Right cardiac atrium (tissue), 5 donors: ENCODE data around the gene ZNF428. TPM values are rescaled to one million over a fixed set of nuclear protein-coding genes. Genes with fewer than 3 reads are reported as not detected.

ENCODE experiments used
- ATAC-seq, 2 donors: fragments of 200-7000 bp; cut with Tn5 transposase; one replicate each; pipeline versions ENCODE4 v1.8.0 to v1.9.1; 2020; ENCODE audit warnings: moderate library complexity in 2 of 2, mild to moderate bottlenecking in 1 of 2
- DNase-seq, 3 donors: peaks; one replicate each; pipeline ENCODE4 v3.0.0-alpha.2; 2020
- H3K27ac ChIP-seq: one replicate; pipeline ENCODE4 v1.5.1; 2013; ENCODE audit warnings: mild to moderate bottlenecking, low read length, control low read depth, moderate library complexity
- H3K27me3 ChIP-seq: one replicate; pipeline ENCODE4 v1.6.1; 2013; ENCODE audit not compliant: control insufficient read depth, insufficient read depth
- H3K4me1 ChIP-seq: one replicate; pipeline ENCODE4 v1.6.1; 2013; ENCODE audit warnings: low read length; ENCODE audit not compliant: control insufficient read depth, insufficient read depth
- H3K4me3 ChIP-seq: one replicate; pipeline ENCODE4 v1.5.1; 2013; ENCODE audit warnings: low read length, control low read depth
- H3K9me3 ChIP-seq: one replicate; pipeline ENCODE4 v1.6.1; 2013; ENCODE audit warnings: low read length; ENCODE audit not compliant: control insufficient read depth
- WGBS: extraction: QIAGEN DNeasy Blood & Tissue Kit; methylation state at CpG from one replicate; pipeline ENCODE4 v1.1.7; 2013; 5-methylcytosine and 5-hydroxymethylcytosine counted together
- intact Hi-C, 4 donors: fragments of 100-400 bp; cut with DNase I; formaldehyde crosslinking; loops; one replicate each; pipeline versions ENCODE4 v1.11.0 to v1.14.0; 2022 to 2023
- polyA plus RNA-seq: library from polyadenylated mRNA; stranded (reverse); fragments of 200-250 nt; gene quantifications from one replicate; pipeline ENCODE4 v1.2.3, GENCODE V29; 2013
- total RNA-seq, 4 donors: library from RNA; stranded (reverse); fragmentation: NEBNext Ultra II Directional; extraction: Animal tissue kit (Norgen Biotek cat#: 25700); gene quantifications; one replicate each; pipeline ENCODE4 v1.2.1, GENCODE V29; 2021
- donor health status: healthy with polysubstance abuse.
- donor health status: DM: no; HTN: yes; CAD: no.
- donor health status: DM: no; HTN: no; CAD: no.
- donor health status: DM: no; HTN: yes; CAD: no; lungs with severe emphysema.
- donor health status: DM: yes; HTN: yes; CAD: no.

Gene ZNF428
- total and polyA plus RNA-seq, 5 donors = 41.4 to 65.0 (median 45.9) TPM

DNA sequence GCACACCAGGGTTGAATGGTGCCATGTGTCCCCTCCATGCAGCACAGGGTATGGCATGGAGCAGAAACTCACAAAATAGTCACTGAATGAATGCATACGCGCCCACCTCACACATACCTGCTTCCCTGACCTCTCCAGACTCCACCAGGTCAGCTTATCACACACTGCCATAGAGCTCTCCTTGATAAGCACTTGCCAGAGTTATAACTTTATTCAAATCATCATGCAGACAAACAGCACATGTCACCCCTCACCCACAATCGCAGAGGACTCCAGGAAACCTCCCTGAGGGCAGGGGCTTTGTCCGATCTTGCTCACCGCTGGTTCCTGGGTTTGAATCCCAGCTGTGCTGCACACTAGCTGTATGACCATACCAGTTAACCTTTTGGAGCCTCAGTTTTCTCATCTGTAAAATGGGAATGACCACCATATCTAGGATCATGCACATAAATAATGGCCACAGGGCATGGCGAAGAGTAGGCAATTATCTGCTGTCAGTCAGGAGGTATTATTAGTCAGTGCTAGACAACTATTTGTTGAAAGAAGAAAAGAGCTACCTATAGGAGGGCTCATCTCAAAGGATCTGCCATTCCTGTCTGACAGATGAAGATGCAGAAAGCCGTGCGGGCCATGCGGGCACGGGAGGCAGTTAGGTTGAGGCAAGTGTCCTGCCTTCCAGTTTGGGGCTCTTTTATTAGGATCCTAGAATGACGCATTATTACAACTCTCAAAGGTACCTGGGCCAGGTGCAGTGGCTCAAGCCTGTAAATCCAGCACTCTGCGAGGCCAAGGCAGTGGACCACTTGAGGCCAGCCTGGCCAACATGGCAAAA lies 58.1 kb downstream of the ZNF428 start:
- Histone ChIP-seq H3K27me3 (no peaks in the 10 kb centered on the region), H3K4me1 (peaks cover 2% of the 10 kb centered on the region), H3K27ac (no peak overlapping the region), H3K4me3 (no peak overlapping the region), H3K9me3 (no peaks in the 10 kb centered on the region)
- ATAC-seq (no peak), DNase-seq (no peak)
- 90% methylated on average over 12 of the region's 12 CpGs for WGBS
- intact Hi-C loops = no loop called here

DNA sequence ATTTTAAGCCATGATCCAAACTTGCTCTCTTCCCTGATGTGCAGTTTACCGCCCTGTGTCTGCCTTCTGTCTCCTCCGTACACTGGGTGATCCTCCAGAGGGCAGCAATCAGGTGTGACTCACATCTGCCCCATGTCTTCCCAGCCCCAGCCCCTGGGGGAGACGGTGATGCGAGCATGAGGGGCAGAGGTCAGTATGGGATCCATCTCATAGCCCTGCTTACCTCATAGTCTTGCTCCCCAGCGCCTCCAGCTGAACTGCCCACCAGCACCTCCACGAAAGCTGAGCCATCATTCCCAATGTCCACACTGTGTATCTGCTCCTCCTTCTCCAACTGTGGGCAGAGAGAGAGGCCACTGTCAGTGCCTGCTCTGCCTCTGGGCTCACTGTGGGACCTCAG lies 58.7 kb downstream of the ZNF428 start:
- Histone ChIP-seq H3K27me3 (no peaks in the 10 kb centered on the region), H3K27ac (no peak overlapping the region), H3K4me3 (no peak overlapping the region), H3K4me1 (peaks cover 2% of the 10 kb centered on the region), H3K9me3 (no peaks in the 10 kb centered on the region)
- WGBS = 85% methylated on average over 6 of the region's 6 CpGs
- intact Hi-C loops = no loop called here
- DNase-seq = no peak
- no peak for ATAC-seq

Other genes with a start within 250 kb of the ZNF428 start
- not detected for gene TEX101, start 204.7 kb downstream of the ZNF428 start, total RNA-seq
- gene TEX101, start 204.7 kb downstream of the ZNF428 start, polyA plus RNA-seq = not detected
- gene LYPD3, start 154.0 kb downstream of the ZNF428 start, total RNA-seq = 1 to 10 TPM in 1 of 4 donors, under 1 TPM in 3; 0.53 to 1.5 (median 0.75) TPM
- gene LYPD3, start 154.0 kb downstream of the ZNF428 start, polyA plus RNA-seq = 0.97 TPM
- 10 to 100 TPM in 2 of 4 donors, 1 to 10 TPM in 2; 6.3 to 11.4 (median 8.7) TPM for gene PHLDB3, start 114.9 kb downstream of the ZNF428 start, total RNA-seq
- gene PHLDB3, start 114.9 kb downstream of the ZNF428 start, polyA plus RNA-seq = 6.9 TPM
- gene ETHE1, start 92.4 kb downstream of the ZNF428 start, total RNA-seq = 10 to 100 TPM; 12.6 to 18.2 (median 14.9) TPM
- gene ETHE1, start 92.4 kb downstream of the ZNF428 start, polyA plus RNA-seq = 14.1 TPM
- 1 to 10 TPM; 1.4 to 3.2 (median 2.4) TPM for gene ZNF575, start 86.4 kb downstream of the ZNF428 start, total RNA-seq
- gene ZNF575, start 86.4 kb downstream of the ZNF428 start, polyA plus RNA-seq = 0.97 TPM
- 10 to 100 TPM; 13.5 to 17.1 (median 15.6) TPM for gene XRCC1, start 44.1 kb downstream of the ZNF428 start, total RNA-seq
- 11.2 TPM for gene XRCC1, start 44.1 kb downstream of the ZNF428 start, polyA plus RNA-seq
- gene PINLYP, start 43.8 kb downstream of the ZNF428 start, total RNA-seq = 1 to 10 TPM; 3.8 to 6.8 (median 4.9) TPM
- gene PINLYP, start 43.8 kb downstream of the ZNF428 start, polyA plus RNA-seq = 9.8 TPM
- 10 to 100 TPM; 19.4 to 29.2 (median 24.7) TPM for gene IRGQ, start 23.5 kb downstream of the ZNF428 start, total RNA-seq
- 9.4 TPM for gene IRGQ, start 23.5 kb downstream of the ZNF428 start, polyA plus RNA-seq
- gene ZNF576, start 23.0 kb downstream of the ZNF428 start, total RNA-seq = 10 to 100 TPM; 11.5 to 15.4 (median 13.0) TPM
- 11.6 TPM for gene ZNF576, start 23.0 kb downstream of the ZNF428 start, polyA plus RNA-seq
- gene SRRM5, start 7.5 kb downstream of the ZNF428 start, total RNA-seq = under 1 TPM in 3 of 4 donors, not detected in 1; 0.23 to 0.29 (median 0.28) TPM
- 0.34 TPM for gene SRRM5, start 7.5 kb downstream of the ZNF428 start, polyA plus RNA-seq
- gene CADM4, start 20.2 kb upstream of the ZNF428 start, total RNA-seq = 10 to 100 TPM; 12.4 to 15.9 (median 14.1) TPM
- 17.6 TPM for gene CADM4, start 20.2 kb upstream of the ZNF428 start, polyA plus RNA-seq
- 10 to 100 TPM in 1 of 4 donors, 1 to 10 TPM in 3; 4.6 to 15.4 (median 7.1) TPM for gene PLAUR, start 50.5 kb upstream of the ZNF428 start, total RNA-seq
- 7.9 TPM for gene PLAUR, start 50.5 kb upstream of the ZNF428 start, polyA plus RNA-seq
- not detected for gene IRGC, start 96.4 kb upstream of the ZNF428 start, total RNA-seq
- gene IRGC, start 96.4 kb upstream of the ZNF428 start, polyA plus RNA-seq = not detected
- gene SMG9, start 135.3 kb upstream of the ZNF428 start, total RNA-seq = 10 to 100 TPM; 14.8 to 21.0 (median 15.8) TPM
- 11.7 TPM for gene SMG9, start 135.3 kb upstream of the ZNF428 start, polyA plus RNA-seq
- gene KCNN4, start 161.3 kb upstream of the ZNF428 start, total RNA-seq = 1 to 10 TPM in 1 of 4 donors, under 1 TPM in 2, not detected in 1; 0.26 to 1.4 (median 0.32) TPM
- 0.34 TPM for gene KCNN4, start 161.3 kb upstream of the ZNF428 start, polyA plus RNA-seq
- 1 to 10 TPM in 2 of 4 donors, under 1 TPM in 2; 0.28 to 2.5 (median 0.90) TPM for gene LYPD5, start 182.8 kb upstream of the ZNF428 start, total RNA-seq
- gene LYPD5, start 182.8 kb upstream of the ZNF428 start, polyA plus RNA-seq = 0.34 TPM
- 10 to 100 TPM; 10.7 to 13.8 (median 11.3) TPM for gene ZNF283, start 207.7 kb upstream of the ZNF428 start, total RNA-seq
- gene ZNF283, start 207.7 kb upstream of the ZNF428 start, polyA plus RNA-seq = 4.7 TPM